Stimulated activated CD4-positive, alpha-beta T cell treated with anti-CD3 and anti-CD28 coated beads, Interleukin-4, amount 100 ng/mL, for 4 hours (primary cell): ENCODE data around the gene SEMA3D.

Experiments
- DNase-seq, 2 experiments: peaks; one replicate each; pipeline ENCODE4 v3.0.0-alpha.2; 2020

SEMA3D gene

DNA sequence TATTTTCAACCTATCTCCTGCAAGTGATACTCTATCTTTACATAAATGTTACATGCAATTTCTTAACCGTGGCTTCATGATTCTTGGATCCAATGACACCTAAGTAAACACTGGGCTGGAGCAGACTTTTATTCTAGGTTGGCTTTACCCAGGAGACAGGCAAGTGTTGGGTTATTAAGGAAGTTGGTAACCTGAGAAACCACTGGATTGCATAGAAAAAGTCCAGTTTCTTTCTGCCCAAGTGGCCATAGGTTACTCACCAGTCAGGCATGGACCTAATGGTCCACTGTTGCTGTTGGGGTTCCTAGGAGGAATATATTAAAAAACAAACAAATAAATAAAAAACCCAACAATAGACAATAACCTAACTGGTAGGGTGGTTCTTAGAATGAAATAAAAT is 112.8 kb downstream of the SEMA3D start:
- no peak for DNase-seq

DNA sequence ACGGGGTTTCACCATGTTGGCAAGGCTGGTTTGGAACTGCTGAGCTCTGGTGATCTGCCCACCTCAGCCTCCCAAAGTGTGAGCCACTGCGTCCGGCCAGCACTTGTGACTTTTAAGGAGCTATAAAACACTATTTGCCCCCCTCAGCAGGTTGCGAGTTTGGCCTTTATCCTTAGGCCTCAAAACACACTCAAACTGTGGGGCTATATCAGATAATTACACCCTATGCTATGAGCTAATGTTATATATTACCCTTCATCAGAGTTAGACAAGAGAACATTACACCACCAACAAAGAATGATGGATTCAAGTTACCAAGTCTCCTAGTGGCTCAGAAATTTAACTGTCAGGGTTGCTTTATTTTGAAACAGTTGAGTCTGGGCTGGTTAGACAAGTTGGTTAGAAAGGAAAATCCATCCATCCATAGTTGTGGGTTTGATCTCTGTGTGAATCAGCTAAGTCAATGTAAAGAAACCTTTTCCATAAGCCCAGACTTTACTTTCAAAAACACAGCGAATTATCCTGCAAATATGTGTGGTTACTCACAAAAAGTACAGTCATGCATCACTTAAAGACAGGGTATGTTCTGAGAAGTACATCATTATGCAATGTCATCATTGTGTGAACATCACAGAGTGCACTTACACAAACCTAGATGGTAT is 115.8 kb downstream of the SEMA3D start:
- DNase-seq: no peak

DNA sequence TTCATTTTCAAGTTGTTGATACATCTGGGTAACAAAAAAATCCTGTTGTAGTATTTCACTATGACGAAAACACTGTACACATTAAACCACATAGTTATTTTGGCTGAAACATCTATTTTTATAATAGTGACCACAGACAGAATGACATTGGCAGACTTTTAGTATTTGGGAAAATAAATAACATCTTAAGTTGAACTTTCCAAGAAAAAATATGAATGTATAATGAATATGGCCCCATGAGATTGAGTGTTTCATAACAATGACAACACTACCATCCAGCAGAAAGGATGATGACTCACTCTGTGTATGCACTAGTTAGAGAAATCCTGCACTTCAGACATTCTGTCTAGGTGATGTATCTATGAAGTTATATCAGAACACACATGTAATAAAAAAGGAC is 118.1 kb downstream of the SEMA3D start:
- no peak for DNase-seq

DNA sequence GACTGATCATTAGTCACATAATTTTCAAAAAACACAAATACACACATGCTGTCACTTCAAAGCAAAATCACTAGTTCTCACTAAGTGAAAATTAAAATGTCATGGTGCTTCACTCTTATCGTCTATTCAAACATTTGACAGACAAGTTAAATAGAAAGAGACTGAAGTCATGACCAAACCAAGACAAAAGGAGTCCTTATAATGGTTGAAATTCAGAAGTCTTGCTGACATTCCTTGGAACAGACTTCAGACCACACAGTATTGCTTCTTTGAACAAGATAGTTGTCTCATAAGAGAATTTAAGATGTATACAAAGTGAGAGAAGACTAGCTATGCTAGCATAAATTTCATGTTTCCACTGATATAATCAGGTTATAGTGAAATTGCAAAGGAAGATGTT is 119.5 kb downstream of the SEMA3D start:
- no peak for DNase-seq

DNA sequence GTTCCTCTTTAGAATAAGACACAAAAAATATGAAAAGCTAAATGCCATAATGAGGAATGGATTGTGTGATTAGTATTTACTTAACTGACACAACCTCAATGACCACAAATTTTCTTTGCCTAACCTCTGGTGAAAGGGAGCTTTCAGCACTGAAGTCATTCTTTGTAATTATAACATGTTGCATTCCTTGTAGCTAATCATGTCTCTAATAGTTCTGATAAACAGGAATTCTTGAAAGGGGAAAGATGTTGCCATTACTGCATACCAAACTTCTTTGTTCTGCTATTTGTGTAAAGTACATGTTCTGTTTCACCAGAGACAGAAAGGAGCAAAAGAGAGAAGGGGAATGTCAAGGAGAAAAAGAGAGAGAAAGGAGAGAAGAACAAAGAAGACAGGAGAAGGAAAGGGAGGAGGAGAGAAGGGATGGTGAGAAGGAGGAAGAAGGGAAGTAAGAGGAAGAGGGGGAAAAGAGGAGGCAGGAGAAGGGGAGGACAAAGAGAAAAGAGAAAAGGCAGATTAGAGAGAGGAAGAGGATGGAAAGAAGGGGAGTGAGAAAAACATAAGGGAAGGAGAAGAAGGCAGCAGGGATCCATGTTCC is 120.9 kb downstream of the SEMA3D start:
- DNase-seq: no peak

DNA sequence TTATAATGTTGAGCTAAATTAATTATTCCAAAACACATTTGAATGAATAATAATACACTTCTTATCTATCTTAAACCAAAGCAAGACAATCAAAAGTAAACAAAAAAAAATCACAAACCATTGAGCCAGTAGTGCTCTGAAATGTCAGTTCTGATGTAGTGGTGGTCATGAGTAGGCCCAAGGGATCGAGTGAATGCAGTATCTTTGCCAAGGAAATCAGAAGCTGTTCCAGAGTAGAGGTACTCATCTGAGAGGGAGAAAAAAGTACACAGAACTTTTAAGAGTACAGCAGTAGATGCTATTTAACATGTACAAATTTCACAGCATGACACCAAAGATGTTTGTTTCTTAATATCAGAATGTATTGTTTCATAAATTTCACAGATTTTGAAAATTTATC is 121.5 kb downstream of the SEMA3D start:
- no peak for DNase-seq

DNA sequence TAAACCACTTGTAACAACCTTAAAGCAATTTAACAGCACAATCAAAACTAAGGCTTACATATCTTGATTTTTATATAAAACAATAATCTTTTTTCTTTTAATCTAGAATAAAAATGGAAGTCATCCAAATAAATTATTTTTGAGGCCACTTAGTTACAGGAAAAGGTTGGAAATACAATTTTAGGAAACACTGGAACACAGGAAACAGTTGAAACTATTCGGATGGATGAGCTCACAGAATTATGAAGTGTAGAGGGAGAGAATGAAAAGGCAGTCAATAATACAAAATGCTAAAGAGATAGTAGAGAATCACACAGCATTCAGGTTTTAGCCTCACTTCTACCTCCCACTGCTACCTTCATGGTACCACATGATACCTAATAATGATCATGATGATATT is 124.2 kb downstream of the SEMA3D start:
- DNase-seq: no peak

DNA sequence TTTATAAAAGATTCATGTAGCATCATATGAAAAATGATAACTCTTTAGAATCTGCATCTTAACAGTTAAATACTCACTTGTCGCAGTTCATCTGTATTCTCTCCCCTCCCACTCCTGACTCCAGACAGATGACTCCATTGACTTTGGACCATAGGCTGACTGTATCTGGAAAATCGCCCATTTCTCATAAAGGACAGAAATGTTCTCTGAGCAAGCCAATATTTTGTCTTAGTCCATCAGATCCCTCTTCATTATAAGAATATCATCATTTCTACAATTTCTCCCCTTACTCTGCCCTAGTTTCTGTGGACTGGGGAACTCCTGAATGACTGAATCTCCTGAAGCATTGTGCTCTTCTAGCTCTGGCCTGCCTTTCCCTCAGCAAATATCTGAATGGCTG is 125.4 kb downstream of the SEMA3D start:
- no peak for DNase-seq

DNA sequence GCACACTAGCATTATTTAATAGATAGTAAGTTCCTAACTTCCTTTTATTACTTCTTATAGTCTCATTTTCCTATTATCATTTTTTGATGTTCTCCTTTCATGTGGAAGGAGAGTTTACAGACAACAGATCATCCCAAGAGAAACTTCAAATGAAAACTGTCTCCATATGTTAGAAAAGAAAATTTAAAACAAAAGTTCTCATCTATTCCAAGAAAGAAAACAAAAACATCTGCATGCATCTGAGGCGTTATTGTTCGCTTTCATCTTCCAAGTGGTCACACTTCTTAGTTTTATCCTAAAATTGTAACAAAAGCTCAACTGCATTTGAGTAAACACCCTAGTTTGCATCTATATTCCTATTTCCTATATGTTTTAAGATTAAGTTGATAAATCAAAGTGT is 126.2 kb downstream of the SEMA3D start:
- DNase-seq: no peak

DNA sequence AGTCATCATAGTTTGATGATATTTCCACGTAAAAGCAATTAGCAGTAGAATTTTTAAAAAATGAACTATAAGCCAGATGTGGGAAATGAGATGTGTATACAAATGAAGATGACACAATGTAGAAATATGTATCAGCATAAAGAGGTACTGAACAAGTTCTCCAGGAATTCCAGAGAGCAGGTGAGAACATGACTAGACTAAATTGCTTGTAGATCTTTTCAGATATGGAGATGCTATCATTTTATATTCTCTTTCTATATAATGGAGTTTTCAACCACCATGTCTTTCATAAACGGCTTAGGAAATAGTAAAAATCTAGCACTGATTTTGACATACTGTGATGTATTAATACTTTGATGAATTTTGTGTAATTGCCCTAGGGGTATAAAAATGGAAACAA is 130.9 kb downstream of the SEMA3D start:
- DNase-seq: no peak

DNA sequence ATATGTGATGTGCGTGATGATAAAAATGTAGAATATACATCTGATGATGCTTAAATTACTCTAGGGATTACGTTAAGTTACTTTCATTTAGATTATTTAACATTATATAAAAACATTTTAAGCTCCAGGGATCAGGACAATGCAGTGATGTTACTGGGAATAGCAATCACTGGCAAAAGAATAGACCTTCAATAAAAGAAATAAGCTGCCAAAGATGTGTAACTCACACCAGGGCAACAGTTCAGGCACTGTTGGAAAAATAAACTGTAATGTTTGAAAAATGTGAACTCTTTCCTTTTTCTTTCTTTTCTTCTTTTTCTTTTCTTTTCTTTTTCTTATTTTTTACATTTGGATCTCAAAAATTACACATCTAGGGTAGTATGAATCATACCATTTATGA is 131.7 kb downstream of the SEMA3D start:
- DNase-seq: no peak

DNA sequence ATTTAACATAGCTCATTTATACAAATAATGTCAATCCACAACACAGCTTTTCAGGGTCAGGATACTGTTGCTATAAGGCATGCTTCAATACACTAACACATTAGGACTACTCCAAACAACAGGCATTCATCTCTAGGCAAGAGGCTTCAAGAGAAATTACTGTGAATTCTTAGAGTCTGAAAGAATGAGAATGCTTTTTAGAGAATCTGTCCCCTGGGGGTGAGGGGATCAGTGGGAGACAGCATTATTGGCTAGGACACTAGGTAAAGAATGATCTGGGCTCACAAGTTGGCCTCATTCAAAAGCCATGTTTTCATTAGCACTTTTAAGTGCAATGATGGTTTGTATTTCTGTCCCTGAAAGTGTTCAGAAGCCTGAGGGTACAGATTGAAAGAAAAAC is 132.6 kb downstream of the SEMA3D start:
- DNase-seq: no peak

DNA sequence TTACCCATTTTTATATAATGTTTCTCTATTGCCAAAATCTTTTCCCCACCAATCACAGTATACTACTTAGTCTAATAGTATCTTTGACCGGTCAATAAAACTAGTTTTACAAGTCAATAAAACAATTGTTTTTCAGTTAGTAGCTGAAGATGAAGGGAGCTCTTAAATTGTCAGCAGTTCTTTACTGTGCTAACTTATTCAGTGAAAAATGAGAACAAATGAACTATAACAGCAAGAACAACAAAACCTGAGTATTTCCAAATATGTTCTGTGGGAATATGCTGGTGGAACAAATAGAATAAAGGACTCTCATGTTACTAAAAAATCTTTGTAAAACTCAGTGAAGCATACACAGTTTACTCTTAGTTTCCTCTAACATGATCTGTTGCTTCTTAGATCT is 134.0 kb downstream of the SEMA3D start:
- no peak for DNase-seq

DNA sequence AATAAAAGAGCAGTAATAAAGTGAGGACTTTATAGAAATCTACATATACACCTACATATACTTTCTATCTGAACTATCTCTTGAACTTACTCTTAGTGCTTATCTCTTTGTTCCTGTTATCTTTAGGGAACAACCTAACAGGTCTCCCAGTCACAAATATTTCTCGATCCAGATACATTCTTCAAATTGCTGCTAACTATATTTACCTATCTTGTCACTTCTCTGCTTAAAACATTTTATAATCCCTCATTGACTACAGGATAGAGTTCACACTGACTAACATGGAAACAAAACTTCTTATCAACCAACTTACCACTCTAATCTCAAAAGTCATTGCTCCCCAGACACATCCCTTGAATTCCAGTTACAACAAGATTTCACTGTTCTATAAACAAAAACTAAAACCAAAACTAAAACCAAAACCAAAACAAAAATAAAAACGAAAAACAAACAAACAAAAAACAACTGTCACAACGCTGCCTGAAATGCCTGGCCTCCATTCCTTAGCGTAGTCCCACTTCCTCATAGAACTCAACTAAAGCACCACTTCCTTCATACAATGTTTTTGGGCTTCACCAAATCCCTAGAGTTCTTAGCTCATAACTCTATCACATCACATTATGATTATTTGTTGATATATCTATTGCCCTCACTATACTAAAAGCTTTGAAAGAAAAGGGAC is 134.7 kb downstream of the SEMA3D start:
- DNase-seq: no peak

DNA sequence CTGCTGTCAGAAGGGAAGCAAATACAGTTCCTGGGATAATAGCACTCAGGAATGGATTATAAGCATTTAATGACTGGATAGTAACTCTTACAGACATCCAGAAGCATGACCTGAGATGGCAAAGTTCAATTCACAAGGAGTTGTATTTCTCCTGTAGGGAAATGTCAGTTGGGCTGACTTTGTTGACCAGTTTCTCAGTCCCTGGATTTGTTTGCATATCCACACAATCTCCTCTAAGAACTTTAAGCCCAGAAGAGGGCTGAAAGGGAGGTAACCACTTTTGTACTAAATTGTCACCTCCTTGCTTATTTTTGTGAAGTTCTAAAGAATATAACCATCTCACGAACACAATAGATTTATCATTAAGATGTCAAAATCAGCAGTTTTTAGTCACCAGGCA is 140.3 kb downstream of the SEMA3D start:
- no peak for DNase-seq

DNA sequence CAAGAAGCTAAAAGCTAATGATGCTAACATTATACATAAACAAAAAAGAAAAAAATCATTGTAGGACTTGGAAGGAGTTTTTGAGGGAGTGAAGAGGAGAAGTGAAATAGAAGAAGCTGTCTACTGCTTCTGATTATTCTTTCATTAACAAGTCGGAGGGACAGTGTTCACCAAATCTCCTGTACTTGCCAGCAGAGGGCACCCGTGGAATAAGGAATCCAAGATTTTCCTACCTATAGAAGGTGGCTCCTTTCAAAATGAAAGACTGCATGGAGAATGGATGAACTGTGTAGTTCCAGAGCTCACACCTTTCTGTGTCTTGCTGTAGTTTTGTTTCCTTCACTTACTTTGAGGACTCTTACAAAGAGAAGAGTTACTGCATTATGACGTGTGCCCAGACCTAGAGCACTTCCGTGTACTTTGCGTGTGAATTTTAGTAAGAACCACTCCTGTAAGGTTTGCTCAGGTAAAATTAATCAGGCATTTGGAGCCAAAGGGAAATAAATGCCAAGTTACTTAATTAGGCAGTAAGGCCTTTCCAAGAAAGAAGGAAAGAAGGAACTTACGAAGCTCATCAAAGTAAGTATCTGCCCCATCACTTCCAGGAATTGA is 145.1 kb downstream of the SEMA3D start:
- DNase-seq: peak in 1 of 2 experiments; percentile 1

DNA sequence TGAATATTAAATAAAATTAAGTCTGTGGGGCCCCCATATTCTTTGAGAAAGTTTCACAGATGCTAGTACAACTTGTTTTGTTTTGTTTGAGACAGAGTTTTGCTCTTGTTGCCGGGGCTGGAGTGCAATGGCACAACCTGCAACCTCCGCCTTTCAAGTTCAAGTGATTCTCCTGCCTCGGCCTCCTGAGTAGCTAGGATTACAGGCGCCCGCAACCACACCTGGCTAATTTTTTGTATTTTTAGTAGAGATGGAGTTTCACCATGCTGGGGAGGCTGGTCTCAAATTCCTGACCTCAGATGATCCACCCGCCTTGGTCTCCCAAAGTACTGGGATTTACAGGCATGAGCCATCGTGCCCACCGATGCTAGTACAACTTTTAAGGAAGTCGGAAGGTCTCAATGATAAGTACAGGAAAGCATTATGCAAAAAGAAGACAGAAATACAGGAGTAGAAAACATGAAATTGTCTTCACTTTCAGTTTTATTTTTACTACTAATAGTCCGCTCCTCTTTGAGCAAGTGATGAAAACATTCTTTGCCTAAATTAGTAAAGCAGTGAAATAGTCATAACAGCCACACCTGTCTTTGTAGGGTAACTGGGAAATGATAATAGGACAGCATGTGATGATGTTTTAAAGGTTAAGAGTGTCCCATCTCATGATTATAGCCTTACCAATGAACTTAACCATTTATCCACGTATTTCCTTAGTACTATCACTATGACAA is 147.5 kb downstream of the SEMA3D start:
- DNase-seq: no peak

DNA sequence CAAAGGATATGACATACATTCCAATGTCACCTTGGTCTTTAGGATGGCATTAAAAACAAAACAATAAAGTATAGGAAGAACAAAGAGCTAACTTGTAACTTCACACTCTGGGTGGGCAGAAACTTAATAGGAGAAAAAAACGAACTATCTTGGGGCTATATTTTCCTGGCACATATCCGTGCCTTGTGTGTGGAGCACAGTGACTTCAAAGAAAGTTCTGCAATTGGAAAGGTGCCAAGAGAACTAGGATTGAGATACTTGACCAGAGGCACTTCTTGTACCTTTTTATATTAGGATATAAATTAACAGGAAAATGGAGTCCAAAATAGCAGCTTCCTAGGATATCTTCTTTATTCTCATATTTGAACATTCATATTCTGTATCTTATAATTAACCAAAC is 148.4 kb downstream of the SEMA3D start:
- no peak for DNase-seq

DNA sequence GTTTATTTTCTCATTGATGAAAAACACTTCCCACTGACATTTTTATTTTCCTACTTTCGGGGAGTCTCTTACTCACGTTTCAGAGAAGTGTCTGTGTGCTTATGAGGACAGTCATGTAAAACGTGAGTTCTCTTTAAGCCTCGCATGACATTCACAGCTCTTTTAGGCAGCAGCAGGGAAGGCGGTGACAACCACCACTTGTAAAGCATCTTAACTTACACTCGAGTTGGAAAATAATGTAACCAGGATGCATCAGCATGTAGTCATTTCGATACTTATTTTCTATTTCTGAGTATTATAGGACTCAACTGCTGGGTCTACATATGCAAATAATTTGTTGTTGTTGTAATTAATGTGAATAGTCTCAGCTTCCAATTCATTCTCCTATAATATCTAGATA is 153.6 kb downstream of the SEMA3D start:
- DNase-seq: no peak

DNA sequence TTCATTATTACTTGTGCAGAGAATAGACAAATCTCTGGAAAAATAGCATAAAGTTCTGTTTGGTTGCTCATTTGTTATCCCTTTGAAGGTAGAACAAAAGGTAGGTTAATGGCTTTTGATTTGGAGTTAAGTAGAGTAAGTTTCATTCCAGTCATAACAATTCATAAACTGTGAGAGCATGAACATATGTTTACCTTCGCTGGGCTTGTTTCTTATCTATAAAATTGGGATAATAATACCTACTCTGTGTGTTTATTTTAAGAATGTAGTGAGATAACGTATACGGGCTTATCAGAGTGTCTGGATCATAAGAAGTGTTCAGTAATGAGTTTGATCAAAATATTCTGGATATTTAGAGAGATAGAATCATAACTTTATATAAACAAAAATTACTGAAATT is 155.4 kb downstream of the SEMA3D start:
- no peak for DNase-seq

DNA sequence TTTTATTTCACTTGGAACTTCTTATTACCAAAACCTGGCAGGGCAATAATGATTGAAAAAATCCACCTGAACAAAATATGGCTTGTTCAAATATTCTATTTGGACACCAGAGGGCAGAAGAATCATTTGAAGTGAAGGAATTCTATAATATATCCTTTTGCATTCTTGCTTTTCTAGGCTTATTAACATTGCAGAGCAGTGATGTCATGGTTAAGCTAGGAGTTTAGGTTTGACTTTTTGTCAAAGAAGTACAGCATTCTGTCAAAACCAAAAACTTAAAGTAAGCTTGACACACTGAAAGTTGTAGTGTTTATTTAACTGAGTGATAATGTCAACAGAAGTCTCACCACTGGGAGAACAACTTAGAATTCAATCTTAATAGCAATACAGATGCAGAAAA is 156.0 kb downstream of the SEMA3D start:
- no peak for DNase-seq

DNA sequence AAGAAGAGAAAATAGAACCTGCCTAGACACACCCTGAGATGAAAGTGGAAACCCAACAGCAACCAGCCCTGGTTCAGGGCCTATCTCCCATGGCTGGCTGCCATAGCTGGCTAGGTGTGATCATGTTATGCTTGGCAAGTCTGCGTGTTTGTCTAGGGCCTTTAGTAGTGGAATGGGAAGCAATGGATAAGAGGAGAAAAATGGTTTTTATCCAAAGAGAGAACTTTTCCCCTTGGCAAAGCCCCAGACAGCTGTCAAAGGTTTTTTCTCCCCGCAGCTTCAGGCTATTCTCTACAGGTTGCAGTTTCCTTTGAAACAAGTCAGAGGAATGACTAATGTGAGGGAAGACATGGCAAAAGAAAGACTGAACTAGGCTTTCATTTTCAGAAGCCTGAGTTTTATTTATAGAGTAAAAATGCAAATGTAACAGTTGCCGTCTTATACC is 161.5 kb downstream of the SEMA3D start:
- no peak for DNase-seq

DNA sequence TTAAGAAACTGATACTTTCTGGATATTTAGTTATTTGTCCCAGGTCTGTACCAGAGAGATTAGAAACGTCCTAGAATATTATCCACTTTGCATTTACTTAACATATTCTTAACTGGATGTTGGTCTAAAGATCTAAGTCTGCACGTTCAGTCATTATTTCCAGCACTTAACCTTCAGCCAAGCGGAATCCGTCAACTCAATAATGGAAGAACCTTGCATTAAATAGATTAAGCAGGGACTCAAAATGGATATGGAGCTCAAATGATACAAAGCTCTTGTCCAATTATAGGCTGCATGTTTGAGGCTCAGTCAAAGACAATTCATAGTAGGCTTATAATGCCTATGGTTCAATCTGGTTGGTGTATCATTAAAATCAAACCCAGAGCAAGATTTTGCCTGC is 162.9 kb downstream of the SEMA3D start:
- no peak for DNase-seq
